Ovary (tissue), 3 donors: Measurements from ENCODE around the gene KCNN2.

Experiments
- CTCF ChIP-seq, 3 donors: fragments of 450-650 bp in 2 of 3; fragments of 200-600 bp in 1 of 3; IDR thresholded peaks; one replicate each; pipeline versions ENCODE4 v1.5.1 to v1.8.0; 2016 to 2022; ENCODE audit warnings: antibody characterized with exemption in 3 of 3, mild to moderate bottlenecking in 1 of 3
- EP300 ChIP-seq: sonication (generic); formaldehyde crosslinking; IDR thresholded peaks from one replicate; pipeline ENCODE4 v1.6.1; 2017; ENCODE audit warnings: antibody characterized with exemption
- POLR2A ChIP-seq: fragments of 450-650 bp; IDR thresholded peaks from one replicate; pipeline ENCODE4 v1.6.1; 2017; ENCODE audit warnings: antibody characterized with exemption, mild to moderate bottlenecking, moderate library complexity
- donor health status: DM: no; HTN: no; CAD: no.

- no peak for TF ChIP-seq CTCF (IDR thresholded peaks at IDR 0.05)
- TF ChIP-seq POLR2A = no peak
- no peak for TF ChIP-seq EP300
Measured at GRCh38 chr5:114369680-114370417, 8.0 kb downstream of the KCNN2 start.
